Renal pelvis (tissue), 4 donors: ENCODE measurements around the gene DCP1B. TPM values are rescaled to one million over a fixed set of nuclear protein-coding genes. Genes with fewer than 3 reads are reported as not detected.

ENCODE experiments used
- DNase-seq: peaks from one replicate; pipeline ENCODE4 v3.0.0-alpha.2; 2013
- polyA plus RNA-seq, 3 donors: library from polyadenylated mRNA; unstranded; fragments of 120-200 nt; gene quantifications; one replicate each; pipeline ENCODE4 v1.2.1, GENCODE V29; 2013; ENCODE audit not compliant: insufficient read length in 3 of 3

The DCP1B gene
- polyA plus RNA-seq, 3 donors, result 28.1 to 29.4 (median 28.3) TPM

- no peak for DNase-seq
Observed at GRCh38 chr12:1936406-1937320, 67.6 kb downstream of the DCP1B start.

GRCh38 chr12:1935700-1936378 is 68.4 kb downstream of the DCP1B start:
- DNase-seq, result no peak

GRCh38 chr12:1935242-1935641 is 69.0 kb downstream of the DCP1B start:
- DNase-seq, result no peak

- no peak for DNase-seq
Observed at GRCh38 chr12:1934831-1935230, 69.4 kb downstream of the DCP1B start.

GRCh38 chr12:1934068-1934467 is 70.2 kb downstream of the DCP1B start:
- no peak for DNase-seq

GRCh38 chr12:1933342-1934051 is 70.8 kb downstream of the DCP1B start:
- no peak for DNase-seq

GRCh38 chr12:1932264-1932777 is 71.9 kb downstream of the DCP1B start:
- DNase-seq, result no peak

- no peak for DNase-seq
Observed at GRCh38 chr12:1931642-1932041, 72.6 kb downstream of the DCP1B start.

GRCh38 chr12:1930803-1931597 is 73.3 kb downstream of the DCP1B start:
- no peak for DNase-seq

GRCh38 chr12:1929985-1930802 is 74.1 kb downstream of the DCP1B start:
- no peak for DNase-seq

- no peak for DNase-seq
Observed at GRCh38 chr12:1929241-1929984, 74.8 kb downstream of the DCP1B start.

- DNase-seq, result no peak
Observed at GRCh38 chr12:1928439-1929121, 75.7 kb downstream of the DCP1B start.

- no peak for DNase-seq
Observed at GRCh38 chr12:1927751-1928351, 76.4 kb downstream of the DCP1B start.

GRCh38 chr12:1927051-1927680 is 77.1 kb downstream of the DCP1B start:
- DNase-seq, result no peak

GRCh38 chr12:1926251-1926657 is 78.0 kb downstream of the DCP1B start:
- DNase-seq, result no peak

- DNase-seq, result no peak
Observed at GRCh38 chr12:1925684-1926006, 78.6 kb downstream of the DCP1B start.

- DNase-seq, result no peak
Observed at GRCh38 chr12:1924996-1925683, 79.1 kb downstream of the DCP1B start.

GRCh38 chr12:1922985-1923384 is 81.3 kb downstream of the DCP1B start:
- no peak for DNase-seq
